Stimulated activated CD4-positive, alpha-beta T cell treated with anti-CD3 and anti-CD28 coated beads, Interleukin-1b, Interleukin-23, amount 100 ng/mL, for 1 hour (primary cell): ENCODE results near the gene FOXO1.

Source experiments
- DNase-seq, 2 donors: peaks; one replicate each; pipeline ENCODE4 v3.0.0-alpha.2; 2020; ENCODE audit warnings: low read depth in 2 of 2

Gene FOXO1

DNA sequence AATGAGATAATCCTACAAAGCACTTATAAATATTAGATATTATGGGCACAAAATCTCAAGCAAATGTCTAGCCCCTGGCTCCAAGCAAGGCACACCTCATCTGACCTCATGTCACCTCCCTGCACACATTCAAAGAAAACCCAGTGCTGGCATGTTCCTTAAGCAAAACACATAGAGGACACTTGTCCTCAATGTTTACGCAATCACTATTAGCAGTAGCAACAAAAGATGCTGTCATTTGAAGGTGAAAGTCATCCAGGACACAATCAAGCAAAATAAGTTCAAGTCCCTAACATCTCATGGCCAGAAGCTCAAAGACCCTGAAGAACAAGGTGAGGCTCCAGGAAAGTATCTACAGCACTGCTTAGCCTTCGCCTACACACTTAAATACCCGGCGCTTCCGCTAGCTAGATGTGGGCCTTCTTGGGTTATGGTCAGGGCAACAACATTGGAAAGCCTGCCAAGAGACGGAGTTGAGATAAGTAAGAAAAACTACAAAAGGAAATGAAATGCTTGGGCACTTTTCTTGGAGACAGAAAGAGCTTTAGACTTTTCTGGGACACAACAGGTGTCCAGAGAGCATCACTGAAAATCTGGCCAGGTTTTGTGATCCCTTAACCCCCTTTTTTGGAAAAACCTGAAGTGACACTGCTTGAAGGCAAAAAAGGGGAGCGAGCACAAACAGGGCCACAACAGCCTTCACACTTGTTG is 85.7 kb downstream of the FOXO1 start:
- DNase-seq: no peak

DNA sequence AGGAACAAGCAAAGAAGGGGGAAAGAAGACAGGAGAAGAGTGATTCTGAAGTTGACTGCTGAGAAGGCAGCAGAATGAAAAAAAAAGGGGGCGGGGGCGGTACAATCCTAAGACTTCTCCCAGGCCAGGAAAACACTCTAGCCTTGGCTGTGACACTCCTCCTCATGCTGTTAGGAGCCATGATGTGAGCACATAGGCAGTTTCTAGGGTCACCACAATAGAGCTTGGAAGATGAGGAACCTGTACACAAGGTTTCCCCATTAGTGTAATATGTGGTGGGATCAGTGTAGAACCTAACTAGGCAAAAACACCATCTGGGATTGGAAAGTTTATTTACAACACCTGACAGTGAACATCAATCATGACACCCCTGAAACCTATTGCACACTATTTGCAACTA is 86.9 kb downstream of the FOXO1 start:
- DNase-seq: no peak

DNA sequence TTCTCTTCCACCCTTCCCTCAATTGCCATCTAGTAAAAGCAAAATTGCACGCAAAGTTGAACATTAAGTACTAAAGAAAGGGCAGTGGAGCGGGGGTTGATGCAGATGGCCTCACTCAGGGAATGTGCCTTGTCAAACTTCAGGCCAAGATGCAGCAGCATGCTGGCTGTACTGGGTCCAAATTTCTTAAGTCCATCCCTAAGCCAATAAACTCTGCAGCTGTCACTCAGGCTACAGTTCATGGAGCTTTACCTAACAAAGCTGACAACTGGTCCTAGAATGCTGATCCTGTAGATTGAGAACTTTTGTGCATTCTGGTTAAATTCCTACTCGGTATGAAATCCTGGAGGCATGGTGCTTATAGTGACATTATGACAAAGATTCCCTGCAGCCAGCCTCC is 88.4 kb downstream of the FOXO1 start:
- no peak for DNase-seq

DNA sequence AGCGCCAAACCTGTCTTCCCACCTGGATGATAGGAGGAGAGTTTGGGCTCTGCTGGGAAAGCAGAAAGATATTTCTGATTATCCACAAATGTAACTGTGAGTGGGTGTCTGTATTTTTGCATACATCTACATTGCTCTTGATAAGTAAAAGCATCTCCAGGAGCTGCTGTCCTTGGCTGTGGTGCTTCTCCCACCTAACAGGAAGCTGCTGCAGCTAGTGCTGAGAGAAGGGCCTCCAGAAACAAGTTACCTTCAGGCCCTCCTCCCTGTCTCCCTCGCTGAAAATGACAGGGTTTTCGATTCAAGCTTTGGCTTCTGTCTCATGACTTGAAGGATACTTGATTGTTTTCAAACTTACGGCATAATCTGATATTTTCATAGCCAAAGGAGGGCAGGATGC is 90.1 kb downstream of the FOXO1 start:
- no peak for DNase-seq

DNA sequence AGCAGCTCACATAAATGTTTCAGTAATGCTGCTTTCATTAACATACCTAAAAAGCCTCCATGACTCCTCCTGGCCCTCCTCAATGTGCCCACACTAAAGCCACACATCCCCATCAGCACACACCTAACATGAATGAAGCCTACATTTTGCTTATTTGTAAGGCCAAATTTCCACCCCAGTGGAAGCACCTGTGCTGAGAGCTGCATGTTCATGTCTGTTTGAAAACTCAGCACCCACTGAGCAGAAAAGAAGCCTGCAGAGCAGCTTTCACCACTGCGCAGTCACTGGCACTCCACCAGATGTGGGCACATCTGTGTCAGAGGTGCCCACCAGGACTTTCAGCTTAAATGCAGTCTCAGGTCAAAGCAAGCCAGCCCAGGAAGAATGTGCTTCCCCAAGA is 93.5 kb downstream of the FOXO1 start:
- no peak for DNase-seq

DNA sequence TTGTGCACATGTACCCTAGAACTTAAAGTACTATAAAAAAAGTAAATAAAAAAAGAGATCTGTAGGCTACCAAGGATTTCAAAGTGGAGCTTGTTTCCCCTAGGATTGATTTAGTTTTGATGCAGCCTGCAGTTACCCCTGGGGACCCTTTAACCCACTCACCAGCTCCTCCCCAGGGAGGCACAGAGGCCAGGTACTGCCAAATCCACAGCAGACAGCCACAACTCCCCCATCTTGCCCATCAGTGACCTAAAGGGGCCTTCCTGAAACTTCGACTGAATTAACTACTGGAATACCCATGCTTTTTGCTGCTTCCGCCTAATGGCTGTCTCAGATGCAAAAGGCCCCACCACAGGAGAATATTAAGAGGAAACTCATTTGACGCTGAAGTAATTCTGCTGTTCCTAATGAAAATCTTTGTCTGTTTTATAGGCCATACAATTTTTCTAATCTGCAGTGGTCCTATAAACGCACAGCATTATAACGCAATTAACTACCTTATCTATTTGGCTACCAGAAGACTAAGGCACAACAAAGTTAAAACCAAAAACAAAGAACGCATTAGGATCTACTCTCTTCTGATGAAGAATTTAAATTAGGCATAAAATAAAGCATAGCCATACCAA is 95.0 kb downstream of the FOXO1 start:
- DNase-seq: no peak

DNA sequence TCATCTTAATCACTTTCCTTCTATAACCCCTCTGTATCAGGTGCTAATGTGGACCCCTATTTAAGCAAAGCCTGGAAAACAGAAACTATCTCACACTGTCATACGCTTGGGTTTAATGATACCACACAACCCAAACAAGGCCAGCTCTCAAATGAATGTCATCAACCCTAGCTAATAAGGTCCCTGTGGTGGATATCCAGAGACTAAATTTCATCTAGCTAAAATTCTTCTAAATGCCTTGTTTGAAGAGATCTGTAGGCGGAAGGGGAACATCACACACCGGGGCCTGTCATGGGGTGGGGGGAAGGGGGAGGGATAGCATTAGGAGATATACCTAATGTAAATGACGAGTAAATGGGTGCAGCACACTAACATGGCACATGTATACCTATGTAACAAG is 95.5 kb downstream of the FOXO1 start:
- no peak for DNase-seq

DNA sequence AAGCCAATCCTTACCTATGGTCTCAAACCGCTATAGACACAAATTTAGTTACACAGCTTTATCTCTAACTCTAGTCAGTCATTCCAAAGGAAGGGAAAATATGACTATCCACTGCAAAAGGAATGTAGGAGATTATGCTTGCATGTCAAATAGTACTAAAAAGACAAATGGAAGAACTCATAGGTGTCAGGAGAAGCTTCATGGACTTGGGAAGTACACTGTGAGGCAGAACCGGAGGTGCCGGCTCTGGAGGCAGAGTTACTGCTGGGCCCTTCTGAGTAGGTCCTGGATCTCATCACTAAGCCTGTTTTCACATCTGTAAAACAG is 97.5 kb downstream of the FOXO1 start:
- DNase-seq: no peak

DNA sequence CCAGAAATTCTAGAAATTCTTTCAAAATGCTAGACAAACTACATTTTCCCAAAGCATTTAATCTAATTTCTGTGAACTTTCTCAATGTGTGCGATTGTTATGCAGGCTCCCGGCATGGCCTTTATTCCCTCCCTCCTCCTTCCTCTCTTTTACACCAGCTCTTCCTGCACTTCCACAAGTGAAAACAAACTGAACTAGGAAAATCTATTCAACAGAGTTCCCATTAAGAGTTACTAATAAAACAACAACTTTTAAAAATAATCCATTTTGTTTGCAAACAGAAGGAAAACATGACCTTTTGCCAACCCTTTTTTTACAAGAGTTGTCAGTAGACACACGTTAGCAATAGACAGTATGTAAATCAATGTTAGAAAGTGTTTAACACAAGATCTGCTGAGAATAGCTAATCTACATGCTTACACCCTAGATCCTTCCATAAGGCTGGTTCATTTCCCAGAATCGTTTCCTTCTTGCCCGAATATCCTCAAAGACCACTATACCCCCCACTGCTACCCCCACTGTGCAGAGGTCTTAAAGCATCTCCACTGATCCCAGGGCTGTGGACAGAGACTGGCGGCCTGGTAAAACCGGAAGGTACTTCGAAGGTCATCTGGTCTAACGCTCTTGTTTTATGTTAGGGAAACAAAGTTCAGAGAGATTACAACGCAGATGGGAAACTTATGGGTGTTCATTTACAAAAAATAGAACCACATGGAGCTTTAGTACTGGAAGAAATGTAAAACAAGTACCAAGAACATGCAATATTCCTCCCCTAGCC is 98.0 kb downstream of the FOXO1 start:
- no peak for DNase-seq

DNA sequence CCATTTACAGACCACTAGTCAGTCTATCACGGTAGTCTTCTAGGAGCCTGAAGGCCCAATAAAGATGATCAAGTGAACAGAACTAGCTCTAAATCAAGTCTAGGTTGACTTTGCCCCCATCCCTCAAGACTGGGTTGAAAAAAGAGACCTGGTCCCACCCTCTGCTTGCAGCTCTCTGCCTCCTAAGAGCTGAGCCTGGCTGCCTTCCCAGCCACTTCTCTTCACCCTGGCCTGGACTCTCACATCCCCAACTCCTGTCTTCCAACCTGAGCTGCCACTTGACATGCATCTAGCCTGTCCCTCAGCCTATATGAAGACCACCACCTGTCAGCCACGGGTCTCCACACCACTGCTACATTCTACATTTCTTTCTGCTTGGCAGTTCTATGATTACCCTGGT is 99.6 kb downstream of the FOXO1 start:
- no peak for DNase-seq

DNA sequence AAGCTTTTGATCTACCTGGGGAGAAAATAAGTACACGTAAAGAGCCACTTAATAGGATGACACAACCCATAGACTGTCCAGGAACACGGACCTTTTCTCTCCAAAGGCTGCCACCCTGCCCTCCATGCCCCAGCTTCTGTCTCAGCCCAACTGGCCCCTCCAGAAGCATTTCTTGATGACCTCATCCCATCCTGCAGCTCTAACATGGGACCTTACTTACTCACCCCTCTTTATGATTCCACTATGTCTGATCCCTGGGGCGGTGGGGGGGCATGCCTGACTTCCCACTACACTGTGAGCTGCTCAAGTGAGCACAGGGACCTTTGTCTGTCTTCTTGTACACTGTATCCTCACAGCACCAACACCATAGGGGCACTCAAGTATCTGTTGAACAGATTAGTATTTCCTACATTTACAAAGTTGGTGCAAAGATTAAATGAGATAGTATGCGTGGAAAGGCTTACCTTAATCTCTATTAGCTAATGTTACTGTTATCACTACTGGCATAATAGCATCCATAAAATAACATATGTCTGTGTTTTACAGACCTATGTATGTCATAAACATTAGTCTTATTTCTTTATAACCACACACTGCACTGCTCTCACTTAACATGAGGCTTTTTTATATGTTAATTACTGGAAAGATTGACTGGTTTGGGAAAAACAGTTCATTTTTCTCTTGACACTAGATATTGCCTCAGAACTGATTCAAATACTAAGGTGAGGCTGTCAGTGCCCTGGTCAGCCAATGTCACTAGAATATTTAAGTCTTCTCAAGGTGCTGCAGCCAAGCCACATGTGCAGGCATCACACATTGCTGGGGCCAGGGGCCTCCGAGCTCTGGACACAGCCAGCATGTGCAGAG is 100.9 kb downstream of the FOXO1 start:
- no peak for DNase-seq

DNA sequence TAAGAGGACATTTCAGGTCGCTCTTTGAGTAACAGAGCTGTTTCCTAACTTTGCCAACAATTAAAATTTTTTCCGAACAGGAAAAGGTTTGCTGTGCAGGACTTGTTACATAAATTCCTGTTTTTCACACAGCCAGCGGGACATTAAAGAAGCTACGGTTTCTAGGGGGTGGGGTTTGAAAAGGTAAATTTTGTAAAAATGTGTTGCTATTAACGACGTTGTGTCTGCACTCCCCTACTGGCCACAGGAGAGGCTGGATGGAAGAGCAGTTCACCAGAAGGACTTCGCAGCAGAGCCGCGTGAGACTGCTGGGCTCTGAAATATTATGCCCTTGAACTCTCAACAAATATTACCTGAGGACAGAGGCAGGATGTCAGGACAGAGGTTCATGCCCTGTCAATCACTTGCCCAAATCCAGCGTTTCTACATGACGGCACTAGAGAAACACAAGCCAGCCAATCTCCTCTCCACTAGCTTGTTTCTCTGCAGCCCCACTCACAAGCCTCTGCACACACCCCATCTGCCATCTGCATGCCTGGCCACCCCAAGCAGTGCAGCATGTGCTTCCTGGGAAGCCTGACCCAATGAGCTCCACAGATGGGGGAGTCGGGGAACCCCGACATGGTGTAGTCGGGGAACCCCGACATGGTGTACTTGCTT is 102.0 kb downstream of the FOXO1 start:
- no peak for DNase-seq

DNA sequence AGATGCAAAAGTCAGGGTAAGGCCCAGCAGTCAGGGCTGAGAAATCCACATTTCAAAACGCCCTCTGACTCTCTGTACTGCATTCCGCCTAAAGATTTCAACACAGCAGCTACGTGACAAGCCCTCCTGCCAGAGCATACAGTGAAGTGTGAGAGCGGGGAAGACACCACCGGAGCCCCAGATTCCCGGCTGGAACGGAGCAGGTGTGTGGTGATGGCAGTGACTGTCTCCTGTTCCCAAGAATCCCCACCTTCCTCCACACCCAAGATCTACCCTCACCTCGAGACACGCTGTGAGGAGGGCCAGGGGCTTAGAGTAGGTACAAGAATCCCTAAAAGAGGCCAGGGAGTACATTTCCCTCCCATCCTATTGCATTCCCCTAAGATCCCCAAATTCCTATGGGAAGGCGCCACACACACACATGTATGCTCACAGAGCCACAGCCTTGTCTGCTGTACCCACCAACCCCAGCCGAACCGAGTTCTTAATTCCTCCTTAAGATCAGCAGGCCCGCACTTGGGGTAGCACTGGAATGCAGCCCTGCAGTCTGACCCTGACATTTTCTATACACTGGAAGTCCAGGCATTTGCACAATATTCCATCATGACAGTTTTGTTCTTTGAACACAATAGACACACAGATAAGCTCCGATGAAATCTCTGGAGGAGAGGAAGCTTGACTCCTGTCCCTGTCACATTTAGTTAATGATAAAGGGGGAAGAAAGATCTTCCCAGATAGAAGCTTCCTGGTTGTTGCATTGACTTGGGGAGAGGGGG is 102.9 kb downstream of the FOXO1 start:
- DNase-seq: no peak

DNA sequence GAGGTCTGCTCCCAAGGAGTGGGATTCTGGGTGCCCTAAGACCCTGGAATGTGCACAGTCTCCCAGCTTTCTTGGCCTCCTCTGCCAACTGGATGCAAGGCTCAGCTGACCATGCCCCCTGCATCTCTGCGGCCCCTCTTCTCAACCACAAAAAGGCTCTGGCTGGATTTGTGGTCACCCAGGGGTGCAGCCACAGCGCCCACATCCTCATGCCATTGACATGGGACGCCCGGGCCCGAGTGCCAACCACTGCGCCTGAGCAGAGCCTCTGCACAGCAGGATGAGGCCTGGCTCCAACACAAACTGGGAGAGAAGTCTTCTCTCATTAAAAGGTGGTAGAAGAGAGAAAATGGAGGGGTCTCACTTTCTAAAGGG is 103.5 kb downstream of the FOXO1 start:
- DNase-seq: no peak

DNA sequence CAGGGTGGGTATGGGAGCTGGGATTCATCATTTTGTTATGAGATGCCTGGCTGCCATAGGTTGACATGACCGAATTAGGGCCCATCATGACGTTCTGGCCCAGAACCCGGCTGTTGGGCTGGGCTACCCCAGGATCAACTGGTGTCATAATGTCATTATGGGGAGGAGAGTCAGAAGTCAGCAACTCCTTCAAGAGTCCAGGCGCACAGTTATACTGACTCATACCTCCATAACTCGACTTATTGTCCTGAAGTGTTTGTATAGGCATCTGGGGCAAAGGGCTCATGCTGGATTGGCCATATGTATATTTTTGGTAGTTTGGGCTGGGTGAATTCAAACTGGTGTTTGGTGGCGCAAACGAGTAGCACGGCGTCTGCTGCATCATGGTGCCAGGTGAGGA is 106.5 kb downstream of the FOXO1 start:
- no peak for DNase-seq

DNA sequence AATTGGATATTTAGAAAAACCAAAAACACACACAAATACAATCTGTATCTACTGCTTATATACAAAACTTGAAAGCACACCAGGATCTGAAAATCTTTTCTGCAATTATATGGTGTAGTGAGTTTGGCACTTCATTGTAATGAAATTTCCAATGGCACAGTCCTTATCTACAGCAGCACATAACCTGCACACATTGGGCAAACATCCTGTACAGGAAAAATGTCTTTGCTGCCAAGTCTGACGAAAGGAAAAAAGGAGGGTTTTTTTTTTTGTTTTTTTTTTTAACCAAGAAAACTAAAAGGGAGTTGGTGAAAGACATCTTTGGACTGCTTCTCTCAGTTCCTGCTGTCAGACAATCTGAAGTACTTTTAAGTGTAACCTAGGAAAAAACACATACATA is 107.8 kb downstream of the FOXO1 start:
- DNase-seq: no peak

DNA sequence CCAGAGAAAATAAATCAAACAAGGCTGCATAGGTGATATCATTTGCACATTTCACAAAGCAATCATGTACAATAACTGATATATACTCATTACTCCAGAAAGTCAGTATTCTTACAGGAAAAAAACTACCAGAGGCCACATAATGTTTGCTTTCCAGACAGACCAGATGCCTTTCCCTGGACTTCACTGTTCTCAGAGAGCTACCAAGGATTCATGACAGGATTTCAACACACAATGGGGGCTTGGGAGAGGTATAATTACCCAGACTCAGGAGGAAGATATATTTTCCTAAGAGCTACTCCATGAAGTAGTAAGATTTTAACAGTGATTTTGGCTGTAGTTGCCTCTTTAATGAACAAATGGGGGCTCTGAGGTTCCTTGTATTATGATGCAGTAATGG is 110.0 kb downstream of the FOXO1 start:
- DNase-seq: no peak

DNA sequence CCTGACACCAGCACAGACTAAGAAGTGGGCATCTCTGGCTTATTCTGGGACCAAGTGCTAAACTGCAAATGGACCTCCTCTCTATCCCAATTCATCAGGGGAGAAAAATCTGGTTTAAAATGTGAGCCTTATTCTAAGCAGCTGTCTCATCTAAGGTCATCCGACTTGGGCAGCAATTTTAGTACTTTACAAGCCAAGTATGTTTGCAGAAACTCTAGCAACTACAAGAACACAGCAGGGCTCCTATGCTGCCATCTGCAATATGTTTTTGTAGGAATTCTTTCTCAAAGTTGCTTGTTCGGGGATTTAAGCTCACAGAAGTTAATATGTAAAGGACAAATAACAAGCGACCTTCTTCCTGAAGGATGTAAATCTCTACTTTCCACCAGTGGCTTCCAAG is 113.1 kb downstream of the FOXO1 start:
- DNase-seq: no peak

DNA sequence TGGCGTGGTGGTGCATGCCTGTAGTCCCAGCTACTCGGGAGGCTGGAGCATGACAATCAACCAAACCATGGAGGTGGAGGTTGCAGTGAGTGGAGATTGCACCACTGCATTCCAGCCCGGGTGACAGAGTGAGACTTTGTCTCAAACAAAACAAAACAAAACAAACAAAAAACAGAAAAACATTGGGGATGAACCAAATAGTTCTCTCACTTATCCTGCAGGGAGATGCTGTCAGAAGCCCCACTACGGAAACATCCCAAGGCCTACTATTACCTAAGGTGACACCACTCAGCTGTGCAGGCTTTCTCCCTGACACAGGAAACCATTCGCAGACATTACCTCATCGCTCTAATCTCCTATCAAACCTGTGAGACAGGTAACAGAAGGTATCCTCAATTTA is 113.5 kb downstream of the FOXO1 start:
- no peak for DNase-seq

DNA sequence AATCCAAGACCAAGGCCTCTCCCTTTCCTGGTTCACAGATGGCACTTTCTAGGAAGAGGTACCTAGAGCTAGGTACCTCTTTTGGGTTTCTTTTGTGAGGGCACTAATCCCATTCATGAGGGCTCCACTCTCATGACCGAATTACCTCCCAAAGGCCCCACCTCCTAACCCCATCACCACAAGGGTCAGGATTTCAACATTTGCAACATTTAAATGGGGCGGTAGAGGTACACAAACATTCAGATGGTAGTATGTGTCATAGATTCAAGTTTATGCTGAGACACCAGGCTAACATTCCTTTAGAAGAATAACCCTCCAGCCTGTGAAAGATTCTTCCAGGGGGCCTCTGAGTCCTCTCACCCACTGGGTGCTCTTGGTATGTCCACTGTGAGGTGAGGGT is 116.3 kb downstream of the FOXO1 start:
- DNase-seq: no peak

DNA sequence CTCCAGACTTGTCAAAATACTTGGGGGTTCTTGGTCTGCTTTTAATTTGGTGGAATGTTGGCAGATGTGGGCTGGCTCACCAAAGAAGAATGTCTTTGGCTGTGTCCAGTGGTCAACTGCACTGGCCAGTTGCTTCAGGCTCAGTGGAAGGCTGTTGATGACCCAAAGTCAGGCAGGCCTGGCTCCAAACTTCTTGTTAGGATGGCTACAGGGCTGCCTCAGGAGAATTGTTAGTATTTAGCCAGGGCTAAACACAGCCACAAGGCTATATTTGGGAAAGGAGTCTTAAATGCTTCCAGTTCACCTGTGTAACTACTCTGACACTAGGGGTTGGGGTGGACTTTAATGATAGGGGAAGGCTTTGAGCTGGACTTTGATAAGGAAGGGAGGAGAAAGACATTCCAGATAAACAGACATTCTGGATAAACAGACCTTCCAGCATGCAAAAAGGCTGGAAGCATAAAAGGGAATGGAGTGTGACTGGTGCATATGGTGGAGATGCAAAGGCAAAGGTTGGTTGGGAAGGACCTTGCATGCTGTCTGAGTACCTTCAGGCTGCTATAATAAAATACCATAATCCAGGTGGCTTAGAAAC is 116.8 kb downstream of the FOXO1 start:
- DNase-seq: no peak
